GM12878 (cell line): ENCODE measurements around the gene CNTNAP2. TPM values are rescaled to one million over a fixed set of nuclear protein-coding genes. Genes with fewer than 3 reads are reported as not detected.

Experiments used
- SRF ChIP-seq, 2 experiments: IDR thresholded peaks; 2 replicates each; pipeline ENCODE4 v1.6.1; 2011; ENCODE audit warnings: low read depth in 2 of 2, low read length in 2 of 2, mild to moderate bottlenecking in 1 of 2, moderate library complexity in 1 of 2
- ZBED1 ChIP-seq: IDR thresholded peaks from 2 replicates; pipeline ENCODE4 v1.6.1; 2016; ENCODE audit warnings: borderline replicate concordance
- ZBTB11 ChIP-seq: fragments of 450-650 bp; formaldehyde crosslinking; IDR thresholded peaks from 2 replicates; pipeline ENCODE4 v1.5.0; 2022; ENCODE audit warnings: mild to moderate bottlenecking, missing genetic modification characterization
- ZNF384 ChIP-seq: IDR thresholded peaks from 2 replicates; pipeline ENCODE4 v1.6.1; 2012; ENCODE audit warnings: low read depth, mild to moderate bottlenecking, low read length, improper control_type of control experiment, borderline replicate concordance
- polyA plus RNA-seq, 11 experiments: library from polyadenylated mRNA; depleted of rRNA in 4 of 11; unstranded in 6 of 11; stranded (reverse) in 5 of 11; fragments of >200 nt; fragmentation: Nextera tagmentation in 4 of 11; fragmentation: Illumina TruSeq in 1 of 11; extraction: Ambion mirVana in 4 of 11; extraction: Trizol in 1 of 11; gene quantifications; 1 replicate in 1 of 11; 2 replicates in 10 of 11; pipeline versions ENCODE4 v1.2.1 to v1.2.3, GENCODE V29; 2011 to 2016; ENCODE audit warnings: inconsistent platforms in 2 of 11, missing spikeins in 2 of 11, low read depth in 1 of 11
- total RNA-seq, 4 experiments: library from RNA; depleted of rRNA in 3 of 4; stranded (reverse); fragments of >200 nt in 3 of 4; fragmentation: Illumina TruSeq in 1 of 4; extraction: Trizol in 1 of 4; gene quantifications; 2 replicates each; pipeline versions ENCODE4 v1.2.1 to v1.2.3, GENCODE V29; 2013 to 2021
- TF ChIP-seq, protein P1 (sequence below): IDR thresholded peaks from 2 replicates; pipeline ENCODE4 v1.6.1; 2011; ENCODE audit warnings: borderline replicate concordance, low read depth, mild to moderate bottlenecking, moderate library complexity, mixed read lengths, low read length; ENCODE audit not compliant: insufficient read depth; ENCODE audit errors: extremely low read length
- TF ChIP-seq, protein P2 (sequence below): IDR thresholded peaks from 2 replicates; pipeline ENCODE4 v1.6.1; 2012; ENCODE audit warnings: low read depth, low read length, improper control_type of control experiment
- TF ChIP-seq, protein P3 (sequence below): fragments of 450-650 bp; IDR thresholded peaks from 2 replicates; pipeline ENCODE4 v1.6.1; 2017; ENCODE audit warnings: mild to moderate bottlenecking, moderate library complexity

CNTNAP2 gene
- total and polyA plus RNA-seq, 10 of the 15 experiments (the other 5 are each of a cell fraction or from before 2014, with no cell fraction given) = 0.03 to 0.08 (median 0.03) TPM; not detected in 7

GRCh38 chr7:146126767-146127509 is 10.3 kb downstream of the CNTNAP2 start (continued):
- no peak for TF ChIP-seq SRF (IDR thresholded peaks at IDR 0.05; ENCODE audit: low read depth in 2 of 2, low read length in 2 of 2)
- no peak for TF ChIP-seq ZNF384
- TF ChIP-seq, protein P1, sequence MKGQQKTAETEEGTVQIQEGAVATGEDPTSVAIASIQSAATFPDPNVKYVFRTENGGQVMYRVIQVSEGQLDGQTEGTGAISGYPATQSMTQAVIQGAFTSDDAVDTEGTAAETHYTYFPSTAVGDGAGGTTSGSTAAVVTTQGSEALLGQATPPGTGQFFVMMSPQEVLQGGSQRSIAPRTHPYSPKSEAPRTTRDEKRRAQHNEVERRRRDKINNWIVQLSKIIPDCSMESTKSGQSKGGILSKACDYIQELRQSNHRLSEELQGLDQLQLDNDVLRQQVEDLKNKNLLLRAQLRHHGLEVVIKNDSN = no peak
- no peak for TF ChIP-seq ZBTB11 (CRISPR knock-in tag)
- TF ChIP-seq, protein P2, sequence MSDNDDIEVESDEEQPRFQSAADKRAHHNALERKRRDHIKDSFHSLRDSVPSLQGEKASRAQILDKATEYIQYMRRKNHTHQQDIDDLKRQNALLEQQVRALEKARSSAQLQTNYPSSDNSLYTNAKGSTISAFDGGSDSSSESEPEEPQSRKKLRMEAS = no peak
- TF ChIP-seq, protein P3, sequence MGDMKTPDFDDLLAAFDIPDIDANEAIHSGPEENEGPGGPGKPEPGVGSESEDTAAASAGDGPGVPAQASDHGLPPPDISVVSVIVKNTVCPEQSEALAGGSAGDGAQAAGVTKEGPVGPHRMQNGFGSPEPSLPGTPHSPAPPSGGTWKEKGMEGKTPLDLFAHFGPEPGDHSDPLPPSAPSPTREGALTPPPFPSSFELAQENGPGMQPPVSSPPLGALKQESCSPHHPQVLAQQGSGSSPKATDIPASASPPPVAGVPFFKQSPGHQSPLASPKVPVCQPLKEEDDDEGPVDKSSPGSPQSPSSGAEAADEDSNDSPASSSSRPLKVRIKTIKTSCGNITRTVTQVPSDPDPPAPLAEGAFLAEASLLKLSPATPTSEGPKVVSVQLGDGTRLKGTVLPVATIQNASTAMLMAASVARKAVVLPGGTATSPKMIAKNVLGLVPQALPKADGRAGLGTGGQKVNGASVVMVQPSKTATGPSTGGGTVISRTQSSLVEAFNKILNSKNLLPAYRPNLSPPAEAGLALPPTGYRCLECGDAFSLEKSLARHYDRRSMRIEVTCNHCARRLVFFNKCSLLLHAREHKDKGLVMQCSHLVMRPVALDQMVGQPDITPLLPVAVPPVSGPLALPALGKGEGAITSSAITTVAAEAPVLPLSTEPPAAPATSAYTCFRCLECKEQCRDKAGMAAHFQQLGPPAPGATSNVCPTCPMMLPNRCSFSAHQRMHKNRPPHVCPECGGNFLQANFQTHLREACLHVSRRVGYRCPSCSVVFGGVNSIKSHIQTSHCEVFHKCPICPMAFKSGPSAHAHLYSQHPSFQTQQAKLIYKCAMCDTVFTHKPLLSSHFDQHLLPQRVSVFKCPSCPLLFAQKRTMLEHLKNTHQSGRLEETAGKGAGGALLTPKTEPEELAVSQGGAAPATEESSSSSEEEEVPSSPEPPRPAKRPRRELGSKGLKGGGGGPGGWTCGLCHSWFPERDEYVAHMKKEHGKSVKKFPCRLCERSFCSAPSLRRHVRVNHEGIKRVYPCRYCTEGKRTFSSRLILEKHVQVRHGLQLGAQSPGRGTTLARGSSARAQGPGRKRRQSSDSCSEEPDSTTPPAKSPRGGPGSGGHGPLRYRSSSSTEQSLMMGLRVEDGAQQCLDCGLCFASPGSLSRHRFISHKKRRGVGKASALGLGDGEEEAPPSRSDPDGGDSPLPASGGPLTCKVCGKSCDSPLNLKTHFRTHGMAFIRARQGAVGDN = no peak
- TF ChIP-seq ZBED1 = no peak
